GDM1 (cell line): ENCODE results near the gene SLC35F1.
A peak's percentile ranks its signal among the peaks of the same experiment; 100 is the strongest.
"Not testable (repeated sequence)": the region's sequence is repeated elsewhere in the genome, so short reads cannot be mapped to it uniquely, and the experiment has no call there.

Experiments
- DNase-seq: peaks from one replicate; lab custom pipeline; 2025; lab: John Stamatoyannopoulos, UW

SLC35F1 gene

DNA sequence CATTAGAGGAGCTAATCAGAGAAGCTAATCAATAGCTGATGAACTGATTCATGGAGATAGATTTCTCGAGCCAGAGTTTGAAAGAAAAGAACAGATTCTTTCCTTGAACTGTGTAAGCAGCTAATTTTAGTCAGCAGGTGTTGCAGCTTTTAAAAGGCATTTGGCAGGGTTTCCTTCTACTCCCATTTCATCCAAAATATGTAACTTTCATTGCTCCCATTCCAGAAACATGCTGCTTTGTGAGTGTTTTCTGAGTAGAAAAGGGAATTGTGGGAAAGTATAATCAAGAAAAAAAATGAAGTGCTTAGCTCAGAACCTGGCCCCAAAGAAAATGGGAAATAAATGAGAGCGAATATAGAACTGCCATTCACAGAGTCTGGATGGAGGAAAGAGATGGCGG is 20.8 kb downstream of the SLC35F1 start:
- DNase-seq: no peak

DNA sequence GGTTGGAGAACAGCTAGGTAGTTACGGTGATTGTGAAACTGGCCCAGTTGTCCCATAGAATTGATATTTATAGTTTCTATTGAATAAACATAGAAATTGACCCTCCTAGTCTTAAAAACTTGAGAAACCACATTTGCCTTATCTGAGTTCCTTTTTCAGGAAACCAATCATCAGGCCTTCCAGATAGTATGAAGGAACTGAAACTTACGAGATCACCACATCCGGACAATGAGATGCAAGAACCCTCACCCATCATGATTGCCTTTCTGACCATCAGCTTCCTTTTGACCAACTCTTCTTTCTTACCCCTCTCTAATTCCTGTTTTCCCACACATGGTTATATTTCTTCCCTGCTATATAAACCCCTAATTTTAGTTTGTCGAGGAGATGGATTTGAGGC is 21.8 kb downstream of the SLC35F1 start:
- DNase-seq: no peak

DNA sequence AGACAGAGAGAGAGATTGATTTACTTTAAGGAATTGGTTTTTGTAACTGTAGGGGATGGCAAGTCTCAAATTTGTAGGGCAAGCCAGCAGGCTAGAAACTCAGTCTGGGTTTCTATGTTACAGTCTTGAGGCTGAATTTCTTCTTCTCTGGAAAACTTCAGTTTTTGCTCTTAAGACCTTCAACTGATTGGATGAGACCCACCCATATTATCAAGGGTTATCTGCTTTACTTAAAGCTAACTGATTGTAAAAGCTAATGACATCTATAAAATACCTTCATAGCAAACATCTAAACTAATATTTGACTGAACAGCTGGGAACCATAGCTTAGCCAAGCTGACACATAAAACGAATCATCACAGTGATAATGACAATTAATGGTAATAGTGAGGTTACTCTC is 22.4 kb downstream of the SLC35F1 start:
- no peak for DNase-seq

DNA sequence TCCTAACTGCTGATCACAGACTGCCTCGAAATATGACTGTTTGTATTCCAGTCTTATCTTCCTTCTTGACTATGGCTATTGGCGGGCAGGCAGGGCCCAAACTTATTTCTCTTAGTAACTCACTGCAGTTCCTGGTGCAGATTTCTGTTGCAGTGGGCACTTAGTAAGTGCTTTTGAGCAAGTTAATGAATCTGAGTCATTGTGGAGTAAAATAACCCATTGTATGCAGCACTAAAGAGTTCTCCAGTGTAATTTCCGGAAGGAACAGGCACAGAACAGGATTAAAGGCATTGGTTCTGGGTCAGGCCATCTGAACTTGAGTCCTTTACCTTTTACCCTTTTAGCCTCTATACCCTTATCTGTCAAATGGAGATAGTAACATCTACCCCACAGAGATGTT is 23.6 kb downstream of the SLC35F1 start:
- no peak for DNase-seq

DNA sequence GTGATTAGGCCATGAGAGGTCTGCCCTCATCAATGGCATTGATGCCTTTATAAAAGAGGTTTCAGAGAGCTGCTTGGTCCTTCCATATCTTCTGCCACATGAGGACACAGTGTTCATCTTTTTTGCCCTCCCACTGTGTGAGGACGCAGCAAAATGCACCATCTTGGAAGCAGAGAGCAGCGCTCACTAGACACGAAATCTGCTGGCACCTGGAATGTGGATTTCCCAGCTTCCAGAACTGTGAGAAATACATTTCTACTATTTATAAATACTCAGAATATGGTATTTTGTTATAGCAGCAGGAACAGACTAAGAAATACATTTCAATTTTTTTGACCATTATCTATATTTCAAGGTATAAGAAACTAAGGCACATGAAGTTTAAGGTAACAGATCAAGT is 24.9 kb downstream of the SLC35F1 start:
- no peak for DNase-seq

DNA sequence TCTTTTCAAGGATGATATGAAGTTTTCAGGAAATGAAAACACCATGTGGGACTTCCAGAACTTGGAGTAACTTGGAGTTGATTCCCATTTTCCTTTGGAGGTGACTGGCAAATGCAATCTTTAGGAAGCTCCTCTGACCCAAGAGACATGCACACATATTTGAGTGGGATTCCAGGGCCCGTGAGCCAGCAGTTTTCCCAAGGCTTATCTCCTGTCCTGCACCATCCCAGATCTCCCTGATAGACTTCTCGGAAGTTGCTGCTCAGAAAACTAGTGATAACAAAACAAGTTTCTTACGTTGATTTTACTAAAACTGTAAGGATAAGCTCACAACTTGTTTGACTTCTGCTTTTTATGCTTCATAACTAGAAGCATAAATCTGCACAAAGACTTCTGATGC is 25.6 kb downstream of the SLC35F1 start:
- DNase-seq: no peak

DNA sequence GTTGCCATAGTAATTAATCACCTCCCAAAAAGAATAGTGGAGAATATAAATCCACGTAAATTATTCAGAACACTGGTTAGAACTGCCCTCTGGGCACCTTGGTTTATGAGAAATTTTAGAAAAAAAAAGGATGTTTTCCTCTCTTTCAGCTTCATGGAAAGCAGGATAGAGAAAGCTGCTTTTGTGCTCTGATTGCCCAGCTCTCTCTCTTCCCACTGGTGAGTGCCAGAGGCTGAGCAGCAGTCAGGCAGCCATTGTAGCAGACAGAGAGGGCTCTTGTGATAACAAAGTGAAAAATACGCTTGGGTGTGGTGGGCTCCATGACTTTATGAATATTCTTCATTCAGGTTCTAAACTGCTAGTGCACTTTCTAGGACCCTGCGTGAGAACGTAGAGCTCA is 26.4 kb downstream of the SLC35F1 start:
- DNase-seq: no peak

DNA sequence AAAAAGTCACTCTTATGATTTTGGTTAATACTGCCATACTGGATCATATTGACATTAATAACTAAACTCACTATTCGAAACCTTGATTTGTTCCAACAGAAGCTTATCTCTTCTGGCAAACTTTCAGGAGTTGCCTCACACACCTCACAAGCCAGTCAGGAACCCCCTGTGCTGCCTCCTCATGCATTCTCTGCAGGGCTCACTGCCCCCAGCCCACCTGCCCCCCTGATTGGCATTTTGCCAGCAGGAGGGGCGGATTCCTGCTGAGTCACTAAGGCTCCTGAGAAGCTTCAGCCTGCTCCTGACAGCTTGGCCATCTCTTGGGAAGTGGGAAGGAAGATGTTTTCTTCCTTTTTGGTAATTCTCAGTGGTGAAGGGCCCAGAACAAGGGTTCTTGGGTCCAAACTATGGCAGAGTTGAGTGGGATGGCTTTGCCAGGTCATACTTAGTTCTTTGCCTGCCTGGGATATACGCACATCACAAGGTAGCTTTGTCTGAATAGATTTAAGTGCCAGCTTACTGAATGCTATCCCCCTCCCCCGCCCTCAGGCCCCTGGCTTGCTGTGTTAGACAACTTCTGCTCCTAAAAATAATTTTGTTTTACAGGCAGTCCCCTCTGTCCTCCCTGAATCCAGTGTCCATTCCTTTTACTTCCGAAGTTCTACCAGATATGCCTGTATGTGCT is 31.4 kb downstream of the SLC35F1 start:
- no peak for DNase-seq

DNA sequence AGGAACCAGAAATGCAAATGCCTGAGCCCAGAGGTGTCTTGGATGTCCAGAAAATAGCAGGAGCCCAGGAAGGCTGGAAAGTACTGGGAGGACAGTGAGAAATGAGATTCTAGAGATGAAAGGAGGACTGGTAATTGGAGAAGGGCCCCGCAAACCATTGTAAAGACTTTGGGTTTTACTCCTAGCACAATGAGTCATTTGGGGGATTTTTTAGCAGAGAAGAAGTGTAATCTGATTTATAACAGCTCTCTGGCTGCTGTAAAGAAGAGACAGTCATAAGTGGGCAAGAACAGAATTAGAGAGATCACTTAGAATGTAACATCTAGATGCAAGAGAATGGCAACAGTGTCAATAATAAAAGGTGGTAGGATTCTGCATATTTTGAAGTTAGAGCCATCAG is 40.2 kb downstream of the SLC35F1 start:
- DNase-seq: no peak

DNA sequence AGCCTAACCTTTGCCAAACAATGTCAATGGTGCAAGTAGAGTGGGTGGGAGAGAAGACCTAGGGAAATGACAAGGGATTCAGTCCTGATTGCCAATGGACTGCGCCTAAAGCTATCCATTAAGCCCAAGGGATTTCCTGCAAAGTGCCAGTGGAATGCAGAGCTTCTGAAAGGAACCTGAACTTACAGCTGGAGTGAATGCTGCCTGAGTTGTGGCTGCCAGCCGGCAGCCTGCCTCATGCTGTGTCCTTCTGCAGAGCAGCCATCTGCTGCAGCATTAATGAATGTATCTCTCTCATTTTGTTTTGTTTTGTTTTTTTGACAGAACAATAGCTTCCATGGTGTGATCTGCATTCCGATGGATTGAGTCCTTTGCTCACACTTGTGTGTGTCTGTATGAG is 44.7 kb downstream of the SLC35F1 start:
- no peak for DNase-seq

DNA sequence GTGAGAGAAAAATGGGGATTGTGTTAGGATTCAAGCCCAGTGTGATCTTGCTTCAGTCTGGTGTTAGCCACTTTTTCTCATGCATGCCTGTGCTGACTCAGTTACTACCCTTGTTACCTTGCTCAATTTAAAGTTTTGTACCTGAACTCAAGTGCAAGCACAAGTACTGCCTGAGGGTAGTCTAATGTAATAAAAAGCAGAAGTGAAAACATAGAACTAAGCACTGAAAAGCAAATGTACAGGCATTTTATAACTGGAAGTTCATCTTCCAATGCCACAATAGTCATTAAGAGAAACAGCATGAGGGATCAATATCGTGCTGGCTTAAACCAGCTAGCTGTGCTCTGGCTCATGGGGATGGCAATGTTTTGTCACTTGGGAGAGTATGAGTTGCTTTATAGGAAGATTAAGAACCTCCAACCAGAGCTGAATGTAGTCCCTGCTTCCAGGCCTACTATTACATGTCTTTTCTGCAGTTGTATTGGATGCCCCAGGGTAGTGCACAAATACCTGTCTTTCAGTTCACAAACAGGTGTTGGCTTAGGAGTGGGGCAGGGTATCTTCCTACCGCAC is 48.7 kb downstream of the SLC35F1 start:
- no peak for DNase-seq

DNA sequence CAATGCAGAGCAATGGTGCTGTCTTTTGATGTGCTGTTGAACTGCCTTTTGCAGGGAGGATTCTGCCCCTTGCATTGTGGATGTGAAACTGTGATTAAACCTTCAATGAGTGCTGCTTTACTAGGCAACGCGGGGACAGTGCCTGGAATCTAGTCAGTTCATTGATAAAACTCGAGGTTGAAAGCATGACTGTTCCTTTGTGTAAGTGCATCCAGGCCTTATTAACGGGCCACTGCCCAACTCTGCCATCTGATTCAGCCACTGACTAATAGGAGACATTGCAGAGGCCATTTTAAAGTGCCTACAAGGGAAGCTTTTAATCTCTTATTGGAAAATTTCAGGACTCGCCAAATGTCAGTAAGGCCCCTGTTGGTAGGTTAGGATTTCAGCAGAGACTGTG is 49.3 kb downstream of the SLC35F1 start:
- no peak for DNase-seq

DNA sequence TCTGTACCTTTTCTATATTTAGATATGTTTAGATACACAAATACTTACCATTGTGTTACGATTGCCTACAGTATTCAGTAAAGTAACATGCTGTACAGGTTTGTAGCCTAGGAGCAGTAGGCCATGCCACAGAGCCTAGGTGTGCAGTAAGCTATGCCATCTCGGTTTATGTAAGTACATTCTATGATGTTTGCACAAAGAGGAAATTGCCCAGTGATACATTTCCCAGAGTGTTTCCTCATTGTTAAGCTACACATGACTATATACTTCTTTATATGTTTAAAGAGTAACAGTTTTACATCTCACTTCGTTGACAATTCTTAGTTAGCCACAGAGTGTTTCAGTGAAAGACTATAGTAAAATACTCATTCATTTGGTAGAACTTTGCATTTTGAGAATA is 51.5 kb downstream of the SLC35F1 start:
- DNase-seq: no peak

DNA sequence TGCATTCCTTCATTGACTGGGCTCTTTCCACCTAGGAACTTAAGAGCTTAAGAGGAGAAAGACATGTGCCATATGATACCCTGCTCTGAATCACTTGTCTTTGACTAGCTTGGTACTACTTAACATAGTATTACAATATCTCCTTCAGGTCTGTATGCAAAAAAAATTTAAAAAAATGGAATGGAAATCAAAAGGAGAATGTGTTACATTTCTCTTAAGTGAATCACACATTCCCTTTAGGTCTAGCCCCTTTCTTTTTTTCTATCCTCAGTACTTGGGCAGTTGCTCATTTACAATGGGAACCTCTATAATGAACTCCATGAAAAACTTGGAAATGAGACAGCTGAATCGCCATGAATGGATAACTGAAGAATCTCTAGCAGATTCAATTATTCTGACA is 53.8 kb downstream of the SLC35F1 start:
- DNase-seq: no peak

DNA sequence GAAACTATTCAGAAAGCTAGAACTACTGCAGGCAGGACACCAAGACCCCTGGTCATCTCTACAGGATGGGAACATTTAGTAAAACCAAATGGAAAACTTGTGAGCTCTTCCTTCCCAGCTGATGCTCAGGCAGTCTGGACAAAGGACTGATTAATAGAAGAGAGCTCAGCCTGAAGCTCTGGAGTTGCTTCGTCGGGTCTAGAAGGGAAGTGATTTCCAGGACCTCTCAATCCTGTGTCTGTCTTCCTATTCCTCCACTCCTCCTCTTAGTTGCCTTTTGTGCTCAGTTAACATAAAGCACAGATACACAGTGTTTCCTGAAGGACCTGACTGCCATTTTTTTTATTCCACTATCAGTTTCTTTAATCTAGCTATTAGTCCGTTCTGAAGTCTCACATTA is 54.2 kb downstream of the SLC35F1 start:
- no peak for DNase-seq

DNA sequence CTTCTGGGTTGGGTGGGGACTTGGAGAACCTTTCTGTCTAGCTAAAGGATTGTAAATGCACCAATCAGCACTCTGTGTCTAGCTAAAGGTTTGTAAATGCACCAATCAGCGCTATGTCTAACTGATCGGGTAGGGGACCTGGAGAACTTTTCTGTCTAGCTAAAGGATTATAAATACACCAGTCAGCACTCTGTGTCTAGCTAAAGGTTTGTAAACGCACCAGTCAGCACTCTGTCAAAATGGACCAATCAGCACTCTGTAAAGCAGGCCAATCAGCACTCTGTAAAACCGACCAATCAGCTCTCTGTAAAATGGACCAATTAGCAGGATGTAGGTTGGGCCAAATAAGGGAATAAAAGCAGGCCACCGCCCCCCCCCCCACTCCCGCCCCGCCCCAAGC is 58.7 kb downstream of the SLC35F1 start:
- DNase-seq: not testable (repeated sequence)

DNA sequence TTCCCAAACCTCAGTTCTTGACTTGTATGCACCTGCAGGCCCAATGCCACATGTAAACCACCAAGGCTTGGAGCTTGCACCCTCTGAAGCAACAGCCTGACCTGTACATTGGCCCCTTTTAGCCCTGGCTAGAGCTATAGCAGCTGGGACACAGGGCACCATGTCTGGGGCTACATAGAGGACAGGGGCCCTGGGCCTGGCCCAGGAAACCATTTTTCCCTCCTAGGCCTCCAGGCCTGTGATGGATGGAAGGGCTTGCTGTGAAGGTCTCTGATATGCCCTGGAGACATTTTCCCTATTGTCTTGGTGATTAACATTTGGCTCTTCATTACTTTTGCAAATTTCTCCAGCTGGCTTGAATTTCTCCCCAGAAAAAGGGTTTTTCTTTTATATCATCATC is 64.6 kb downstream of the SLC35F1 start:
- no peak for DNase-seq

DNA sequence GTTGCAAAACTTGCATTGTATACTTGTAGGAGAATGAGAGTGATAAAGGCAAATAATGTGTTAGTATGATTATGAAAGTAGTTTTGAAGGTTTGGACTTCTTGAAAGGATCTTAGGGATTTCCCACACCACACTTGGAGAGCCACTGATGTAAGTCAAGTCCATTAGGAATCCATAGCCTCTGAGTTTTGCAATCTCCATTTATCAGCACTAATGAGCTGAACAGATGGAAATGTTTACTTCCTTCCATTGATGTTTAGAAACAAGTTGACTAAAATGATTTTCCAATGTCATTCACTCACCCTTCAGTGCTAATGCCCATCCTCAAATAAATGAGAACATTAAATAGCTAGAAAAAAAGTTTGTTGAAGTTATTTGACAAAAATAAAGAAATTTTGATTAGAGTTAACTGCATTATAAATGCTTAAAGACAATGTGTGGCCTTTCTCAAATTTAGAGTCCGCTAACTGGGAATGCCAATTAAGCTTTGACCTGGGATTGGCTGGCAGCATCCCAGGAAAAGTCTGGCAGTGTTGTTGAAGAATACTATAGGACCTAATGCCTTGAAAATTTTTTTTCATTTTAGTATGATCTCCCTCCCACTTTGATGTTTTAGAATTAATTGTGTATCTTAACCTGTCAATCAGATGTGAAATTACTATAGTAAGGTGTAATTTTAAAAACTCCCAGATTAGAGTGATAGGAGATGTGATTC is 68.0 kb downstream of the SLC35F1 start:
- no peak for DNase-seq

DNA sequence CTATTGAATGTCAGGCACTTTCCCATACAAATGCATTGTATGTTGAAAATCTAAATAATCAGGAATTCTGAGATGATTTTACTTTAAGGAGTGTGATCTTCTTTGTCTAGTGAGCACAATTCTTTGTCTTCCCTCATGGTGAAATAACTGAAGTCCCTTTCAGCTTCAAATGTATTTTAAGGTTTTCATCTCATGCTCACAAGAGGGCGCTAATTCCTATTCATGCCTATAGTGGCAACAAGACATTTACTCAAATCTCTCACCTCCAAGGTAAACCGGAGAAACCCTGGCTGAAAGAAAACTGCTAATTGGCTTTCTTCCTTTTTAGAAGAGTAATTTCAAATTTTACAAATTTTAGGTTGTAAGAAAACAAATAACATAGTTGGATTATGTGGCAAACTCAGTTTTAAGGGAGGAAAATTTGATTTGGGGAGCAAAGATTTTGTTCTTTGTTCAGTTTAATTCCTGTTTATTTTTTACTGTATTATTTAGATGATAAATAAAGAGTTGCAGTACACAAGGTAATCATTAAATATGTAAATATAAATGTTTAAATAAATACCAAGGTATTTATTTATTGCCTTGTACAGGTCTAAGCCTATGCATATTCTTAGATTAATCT is 69.1 kb downstream of the SLC35F1 start:
- DNase-seq: peak; percentile 5

DNA sequence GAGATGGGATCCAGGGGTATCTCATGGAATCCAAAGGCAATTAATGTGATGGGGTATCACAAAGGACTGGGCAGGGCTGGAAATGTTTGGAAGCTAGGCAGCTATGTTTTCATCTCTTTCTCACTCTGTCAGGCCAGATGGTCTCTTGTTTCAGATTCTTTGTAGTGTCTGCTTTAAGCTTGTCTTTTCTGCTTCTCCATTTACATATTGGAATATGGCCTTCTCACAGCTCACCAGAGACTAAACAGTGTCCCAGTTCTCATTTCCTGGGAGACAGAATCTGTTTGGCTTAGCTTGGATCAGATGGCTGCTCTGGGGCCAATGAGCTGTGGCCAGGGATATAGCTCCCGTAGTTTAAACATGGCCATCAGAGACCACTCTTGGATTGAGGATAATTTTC is 78.9 kb downstream of the SLC35F1 start:
- no peak for DNase-seq

DNA sequence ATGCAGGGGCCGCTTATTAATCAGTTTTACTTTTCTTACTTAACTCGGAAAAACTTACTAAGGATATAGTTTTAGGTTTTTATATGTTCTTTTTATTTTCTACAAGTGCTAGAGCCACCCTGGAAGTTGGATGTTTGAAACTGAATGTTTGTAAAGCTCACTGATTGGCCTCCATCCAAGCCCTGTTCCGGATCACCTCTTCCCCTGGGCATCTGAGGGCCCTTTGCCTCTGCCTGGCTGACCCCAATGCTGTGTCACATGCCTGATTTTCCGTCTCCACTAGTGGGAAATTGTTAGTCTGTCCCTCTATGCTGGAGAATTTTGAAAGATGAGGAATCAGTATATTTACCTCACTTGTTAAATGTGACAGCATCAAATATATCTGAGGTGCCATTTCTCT is 79.3 kb downstream of the SLC35F1 start:
- DNase-seq: no peak

DNA sequence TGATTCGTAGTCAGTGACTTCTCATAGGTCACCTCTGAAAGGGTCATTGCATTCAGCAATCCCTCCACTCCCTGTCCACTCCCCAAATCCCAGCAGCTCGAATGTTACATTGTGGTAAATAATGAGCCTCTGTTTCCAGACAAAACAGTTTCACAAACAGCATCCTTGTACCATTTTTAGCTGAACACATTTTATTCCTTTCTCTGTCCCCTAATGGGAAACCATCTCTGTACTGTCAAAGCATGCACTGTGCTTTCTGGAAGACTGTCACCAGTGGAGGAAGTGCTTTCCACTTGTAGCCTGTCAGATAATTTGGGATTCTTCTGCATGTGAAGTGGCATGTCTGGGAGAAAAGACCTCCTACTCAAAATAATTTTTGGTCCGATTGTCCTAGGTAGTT is 82.0 kb downstream of the SLC35F1 start:
- DNase-seq: no peak

DNA sequence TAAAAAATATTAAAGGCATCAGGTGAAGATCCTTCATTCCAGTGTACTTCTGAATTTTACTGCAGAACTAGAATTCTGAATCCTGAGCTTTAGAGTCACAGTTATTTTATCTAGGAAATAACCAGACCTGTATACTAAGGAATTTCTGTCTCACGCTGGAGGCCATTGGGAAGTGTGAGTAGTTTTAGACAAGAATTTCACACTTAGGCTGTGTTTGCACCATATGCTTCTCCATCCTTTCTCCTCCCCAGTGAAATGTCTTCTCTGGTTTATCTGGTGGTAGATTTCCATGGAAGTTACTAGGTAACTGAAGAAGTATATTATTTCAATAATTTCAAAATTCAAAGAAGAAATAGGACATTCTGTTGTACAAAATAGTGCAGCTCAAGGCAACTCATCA is 83.1 kb downstream of the SLC35F1 start:
- DNase-seq: no peak
